NCI-H128 (cell line): Measurements from ENCODE around the gene C3orf20.
"Not testable (repeated sequence)": the region's sequence is repeated elsewhere in the genome, so short reads cannot be mapped to it uniquely, and the experiment has no call there.

Experiments used
- DNase-seq: peaks from one replicate; lab custom pipeline; 2025; ENCODE audit not compliant: unreplicated experiment; lab: John Stamatoyannopoulos, UW

The C3orf20 gene

GRCh38 chr3:14793858-14794234 lies 118.9 kb downstream of the C3orf20 start:
- no peak for DNase-seq

- DNase-seq, result no peak
Observed at GRCh38 chr3:14794435-14794834, 119.5 kb downstream of the C3orf20 start.

- DNase-seq, result no peak
Observed at GRCh38 chr3:14795996-14796395, 121.1 kb downstream of the C3orf20 start.

GRCh38 chr3:14796403-14797077 lies 121.6 kb downstream of the C3orf20 start:
- no peak for DNase-seq

GRCh38 chr3:14797731-14798130 lies 122.8 kb downstream of the C3orf20 start:
- DNase-seq, result no peak

- DNase-seq, result no peak
Observed at GRCh38 chr3:14798231-14798630, 123.3 kb downstream of the C3orf20 start.

- DNase-seq, result no peak
Observed at GRCh38 chr3:14799146-14799545, 124.2 kb downstream of the C3orf20 start.

- DNase-seq, result no peak
Observed at GRCh38 chr3:14801031-14801430, 126.1 kb downstream of the C3orf20 start.

GRCh38 chr3:14801668-14802380 lies 126.9 kb downstream of the C3orf20 start:
- DNase-seq, result no peak

GRCh38 chr3:14802381-14802731 lies 127.4 kb downstream of the C3orf20 start:
- DNase-seq, result no peak

- no peak for DNase-seq
Observed at GRCh38 chr3:14803101-14803980, 128.4 kb downstream of the C3orf20 start.

GRCh38 chr3:14803981-14804834 lies 129.3 kb downstream of the C3orf20 start:
- no peak for DNase-seq

GRCh38 chr3:14804835-14805780 lies 130.2 kb downstream of the C3orf20 start:
- DNase-seq, result no peak

- no peak for DNase-seq
Observed at GRCh38 chr3:14805961-14806537, 131.1 kb downstream of the C3orf20 start.

- no peak for DNase-seq
Observed at GRCh38 chr3:14806641-14807263, 131.8 kb downstream of the C3orf20 start.

GRCh38 chr3:14808025-14808424 lies 133.1 kb downstream of the C3orf20 start:
- no peak for DNase-seq

- DNase-seq, result no peak
Observed at GRCh38 chr3:14808502-14809266, 133.7 kb downstream of the C3orf20 start.

GRCh38 chr3:14809611-14810010 lies 134.7 kb downstream of the C3orf20 start:
- not testable (repeated sequence) for DNase-seq
